GM12878 (cell line): ENCODE results near the gene TCF25. TPM values are rescaled to one million over a fixed set of nuclear protein-coding genes. Genes with fewer than 3 reads are reported as not detected.

Experiments
- ASH2L ChIP-seq: fragments of 300-600, 200-600 bp; sonication (generic); IDR thresholded peaks from 2 replicates; pipeline ENCODE4 v1.6.1; 2017; ENCODE audit warnings: low read depth, mild to moderate bottlenecking, borderline replicate concordance
- ATF7 ChIP-seq: fragments of 450-650 bp; IDR thresholded peaks from 2 replicates; pipeline ENCODE4 v1.6.1; 2016; ENCODE audit warnings: low read depth, mild to moderate bottlenecking
- CBX5 ChIP-seq: sonication (generic); IDR thresholded peaks from 2 replicates; pipeline ENCODE4 v1.6.1; 2016; ENCODE audit warnings: low read depth, moderate library complexity, mild to moderate bottlenecking, inconsistent platforms
- CHD1 ChIP-seq: IDR thresholded peaks from 2 replicates; pipeline ENCODE4 v1.6.1; 2012; ENCODE audit warnings: low read depth, low read length, improper control_type of control experiment
- CREB1 ChIP-seq: IDR thresholded peaks from 2 replicates; pipeline ENCODE4 v1.6.1; 2012; ENCODE audit warnings: low read depth, mild to moderate bottlenecking, inconsistent platforms
- DPF2 ChIP-seq: fragments of 450-650 bp; IDR thresholded peaks from 2 replicates; pipeline ENCODE4 v1.6.1; 2017; ENCODE audit warnings: mild to moderate bottlenecking
- GATAD2B ChIP-seq: fragments of 450-650 bp; conservative IDR thresholded peaks from 2 replicates; pipeline ENCODE4 v1.6.1; 2017; ENCODE audit warnings: low read depth, mild to moderate bottlenecking, moderate library complexity
- IKZF2 ChIP-seq, 2 experiments: fragments of 450-650 bp; IDR thresholded peaks; 2 replicates each; pipeline ENCODE4 v1.6.1; 2017; ENCODE audit warnings: mild to moderate bottlenecking in 2 of 2, moderate library complexity in 2 of 2
- IRF5 ChIP-seq: fragments of 450-650 bp; IDR thresholded peaks from 2 replicates; pipeline ENCODE4 v1.6.1; 2017; ENCODE audit warnings: borderline replicate concordance
- JUNB ChIP-seq: IDR thresholded peaks from 2 replicates; pipeline ENCODE4 v1.6.1; 2016; ENCODE audit warnings: antibody characterized with exemption, mild to moderate bottlenecking
- MEF2A ChIP-seq: IDR thresholded peaks from 2 replicates; pipeline ENCODE4 v1.6.1; 2011; ENCODE audit warnings: low read depth, mild to moderate bottlenecking, low read length, moderate library complexity; ENCODE audit not compliant: insufficient read depth
- MTA2 ChIP-seq: fragments of 450-650 bp; IDR thresholded peaks from 2 replicates; pipeline ENCODE4 v1.6.1; 2016; ENCODE audit warnings: low read depth, mild to moderate bottlenecking, moderate library complexity
- NBN ChIP-seq: fragments of 450-650 bp; IDR thresholded peaks from 2 replicates; pipeline ENCODE4 v1.6.1; 2016
- NR2F1 ChIP-seq: fragments of 450-650 bp; conservative IDR thresholded peaks from 2 replicates; pipeline ENCODE4 v1.6.1; 2017; ENCODE audit warnings: mild to moderate bottlenecking
- PML ChIP-seq: IDR thresholded peaks from 2 replicates; pipeline ENCODE4 v1.6.1; 2012; ENCODE audit warnings: low read length, inconsistent platforms
- POLR2A ChIP-seq: IDR thresholded peaks from 2 replicates; pipeline ENCODE4 v1.6.1; 2011; ENCODE audit warnings: low read depth, mild to moderate bottlenecking, low read length
- POLR2AphosphoS5 ChIP-seq: IDR thresholded peaks from 2 replicates; pipeline ENCODE4 v1.6.1; 2011; ENCODE audit warnings: mild to moderate bottlenecking, low read length, inconsistent platforms
- RAD51 ChIP-seq: fragments of 450-650 bp; IDR thresholded peaks from 2 replicates; pipeline ENCODE4 v1.6.1; 2016; ENCODE audit warnings: moderate library complexity, mild to moderate bottlenecking, inconsistent platforms
- RELB ChIP-seq: fragments of 450-650 bp; IDR thresholded peaks from 2 replicates; pipeline ENCODE4 v1.6.1; 2017; ENCODE audit warnings: low read depth, mild to moderate bottlenecking, moderate library complexity
- RUNX3 ChIP-seq: IDR thresholded peaks from 2 replicates; pipeline ENCODE4 v1.6.1; 2012; ENCODE audit warnings: low read length, inconsistent platforms
- SMAD5 ChIP-seq: IDR thresholded peaks from 2 replicates; pipeline ENCODE4 v1.6.1; 2016; ENCODE audit warnings: antibody characterized with exemption, low read depth
- SPI1 ChIP-seq: IDR thresholded peaks from 2 replicates; pipeline ENCODE4 v1.6.1; 2011; ENCODE audit warnings: low read depth, mild to moderate bottlenecking, low read length, moderate library complexity, borderline replicate concordance; ENCODE audit not compliant: insufficient read depth
- SREBF2 ChIP-seq: IDR thresholded peaks from 2 replicates; pipeline ENCODE4 v1.6.1; 2012; ENCODE audit warnings: mild to moderate bottlenecking, low read length
- polyA plus RNA-seq, 11 experiments: library from polyadenylated mRNA; depleted of rRNA in 4 of 11; unstranded in 6 of 11; stranded (reverse) in 5 of 11; fragments of >200 nt; fragmentation: Nextera tagmentation in 4 of 11; fragmentation: Illumina TruSeq in 1 of 11; extraction: Ambion mirVana in 4 of 11; extraction: Trizol in 1 of 11; gene quantifications; 1 replicate in 1 of 11; 2 replicates in 10 of 11; pipeline versions ENCODE4 v1.2.1 to v1.2.3, GENCODE V29; 2011 to 2016; ENCODE audit warnings: inconsistent platforms in 2 of 11, missing spikeins in 2 of 11, low read depth in 1 of 11
- total RNA-seq, 4 experiments: library from RNA; depleted of rRNA in 3 of 4; stranded (reverse); fragments of >200 nt in 3 of 4; fragmentation: Illumina TruSeq in 1 of 4; extraction: Trizol in 1 of 4; gene quantifications; 2 replicates each; pipeline versions ENCODE4 v1.2.1 to v1.2.3, GENCODE V29; 2013 to 2021
- TF ChIP-seq, protein P1 (sequence below): IDR thresholded peaks from 2 replicates; pipeline ENCODE4 v1.6.1; 2012; ENCODE audit warnings: low read length, inconsistent platforms
- TF ChIP-seq, protein P2 (sequence below): IDR thresholded peaks from 2 replicates; pipeline ENCODE4 v1.6.1; 2011; ENCODE audit warnings: low read depth, low read length, improper control_type of control experiment, borderline replicate concordance
- TF ChIP-seq, protein P3 (sequence below): fragments of 450-650 bp; IDR thresholded peaks from 2 replicates; pipeline ENCODE4 v1.6.1; 2017; ENCODE audit warnings: mild to moderate bottlenecking, moderate library complexity

Gene TCF25
- total and polyA plus RNA-seq, 10 of the 15 experiments (the other 5 are each of a cell fraction or from before 2014, with no cell fraction given): 8.4 to 130 (median 89.4) TPM

DNA sequence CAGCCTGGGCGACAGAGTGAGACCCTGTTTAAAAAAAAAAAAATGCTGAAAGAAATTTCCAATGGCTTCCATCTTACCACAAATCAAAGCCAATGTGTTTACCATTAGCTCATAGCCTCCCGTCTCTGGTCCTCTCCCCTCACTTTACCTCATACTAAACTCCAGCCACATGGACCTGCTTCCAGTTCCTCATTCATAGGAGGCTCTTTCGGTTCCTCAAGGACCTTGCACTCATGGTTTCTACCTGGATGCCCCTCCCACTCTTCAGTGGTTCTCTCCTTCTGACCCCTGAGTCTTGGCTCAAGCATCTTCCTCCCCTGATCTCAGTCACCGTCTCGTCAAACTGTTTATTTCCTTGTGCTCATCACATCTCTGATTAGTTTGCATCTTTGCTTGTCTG is 71.4 kb downstream of the TCF25 start (continued):
- TF ChIP-seq, protein P1, sequence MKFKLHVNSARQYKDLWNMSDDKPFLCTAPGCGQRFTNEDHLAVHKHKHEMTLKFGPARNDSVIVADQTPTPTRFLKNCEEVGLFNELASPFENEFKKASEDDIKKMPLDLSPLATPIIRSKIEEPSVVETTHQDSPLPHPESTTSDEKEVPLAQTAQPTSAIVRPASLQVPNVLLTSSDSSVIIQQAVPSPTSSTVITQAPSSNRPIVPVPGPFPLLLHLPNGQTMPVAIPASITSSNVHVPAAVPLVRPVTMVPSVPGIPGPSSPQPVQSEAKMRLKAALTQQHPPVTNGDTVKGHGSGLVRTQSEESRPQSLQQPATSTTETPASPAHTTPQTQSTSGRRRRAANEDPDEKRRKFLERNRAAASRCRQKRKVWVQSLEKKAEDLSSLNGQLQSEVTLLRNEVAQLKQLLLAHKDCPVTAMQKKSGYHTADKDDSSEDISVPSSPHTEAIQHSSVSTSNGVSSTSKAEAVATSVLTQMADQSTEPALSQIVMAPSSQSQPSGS: peak; percentile 42; the same call in 1 of the 2 replicates
- TF ChIP-seq NR2F1 (no peak), MTA2 (no peak), SPI1 (peak; percentile 91), DPF2 (no peak), SREBF2 (no peak), CBX5 (no peak), SMAD5 (no peak), ASH2L (no peak), MEF2A (no peak), NBN (no peak), ATF7 (peak; percentile 73; the same call in 1 of the 2 replicates), POLR2AphosphoS5 (no peak), JUNB (no peak), RAD51 (no peak), POLR2A (no peak), PML (no peak), CHD1 (no peak), GATAD2B (no peak), IKZF2 (IDR thresholded peaks at IDR 0.05) (peak; percentile 63 to 72), CREB1 (no peak), RUNX3 (peak; percentile 71; the same call in 1 of the 2 replicates), RELB (no peak), IRF5 (no peak)
- TF ChIP-seq, protein P2, sequence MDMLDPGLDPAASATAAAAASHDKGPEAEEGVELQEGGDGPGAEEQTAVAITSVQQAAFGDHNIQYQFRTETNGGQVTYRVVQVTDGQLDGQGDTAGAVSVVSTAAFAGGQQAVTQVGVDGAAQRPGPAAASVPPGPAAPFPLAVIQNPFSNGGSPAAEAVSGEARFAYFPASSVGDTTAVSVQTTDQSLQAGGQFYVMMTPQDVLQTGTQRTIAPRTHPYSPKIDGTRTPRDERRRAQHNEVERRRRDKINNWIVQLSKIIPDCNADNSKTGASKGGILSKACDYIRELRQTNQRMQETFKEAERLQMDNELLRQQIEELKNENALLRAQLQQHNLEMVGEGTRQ: no peak
- TF ChIP-seq, protein P3, sequence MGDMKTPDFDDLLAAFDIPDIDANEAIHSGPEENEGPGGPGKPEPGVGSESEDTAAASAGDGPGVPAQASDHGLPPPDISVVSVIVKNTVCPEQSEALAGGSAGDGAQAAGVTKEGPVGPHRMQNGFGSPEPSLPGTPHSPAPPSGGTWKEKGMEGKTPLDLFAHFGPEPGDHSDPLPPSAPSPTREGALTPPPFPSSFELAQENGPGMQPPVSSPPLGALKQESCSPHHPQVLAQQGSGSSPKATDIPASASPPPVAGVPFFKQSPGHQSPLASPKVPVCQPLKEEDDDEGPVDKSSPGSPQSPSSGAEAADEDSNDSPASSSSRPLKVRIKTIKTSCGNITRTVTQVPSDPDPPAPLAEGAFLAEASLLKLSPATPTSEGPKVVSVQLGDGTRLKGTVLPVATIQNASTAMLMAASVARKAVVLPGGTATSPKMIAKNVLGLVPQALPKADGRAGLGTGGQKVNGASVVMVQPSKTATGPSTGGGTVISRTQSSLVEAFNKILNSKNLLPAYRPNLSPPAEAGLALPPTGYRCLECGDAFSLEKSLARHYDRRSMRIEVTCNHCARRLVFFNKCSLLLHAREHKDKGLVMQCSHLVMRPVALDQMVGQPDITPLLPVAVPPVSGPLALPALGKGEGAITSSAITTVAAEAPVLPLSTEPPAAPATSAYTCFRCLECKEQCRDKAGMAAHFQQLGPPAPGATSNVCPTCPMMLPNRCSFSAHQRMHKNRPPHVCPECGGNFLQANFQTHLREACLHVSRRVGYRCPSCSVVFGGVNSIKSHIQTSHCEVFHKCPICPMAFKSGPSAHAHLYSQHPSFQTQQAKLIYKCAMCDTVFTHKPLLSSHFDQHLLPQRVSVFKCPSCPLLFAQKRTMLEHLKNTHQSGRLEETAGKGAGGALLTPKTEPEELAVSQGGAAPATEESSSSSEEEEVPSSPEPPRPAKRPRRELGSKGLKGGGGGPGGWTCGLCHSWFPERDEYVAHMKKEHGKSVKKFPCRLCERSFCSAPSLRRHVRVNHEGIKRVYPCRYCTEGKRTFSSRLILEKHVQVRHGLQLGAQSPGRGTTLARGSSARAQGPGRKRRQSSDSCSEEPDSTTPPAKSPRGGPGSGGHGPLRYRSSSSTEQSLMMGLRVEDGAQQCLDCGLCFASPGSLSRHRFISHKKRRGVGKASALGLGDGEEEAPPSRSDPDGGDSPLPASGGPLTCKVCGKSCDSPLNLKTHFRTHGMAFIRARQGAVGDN: no peak
